HepG2 (cell line): ENCODE data around the gene WDR73. TPM values are rescaled to one million over a fixed set of nuclear protein-coding genes. Genes with fewer than 3 reads are reported as not detected.

Experiments
- IKZF1 ChIP-seq: fragments of 450-650 bp; IDR thresholded peaks from 2 replicates; pipeline ENCODE4 v1.7.1; 2016
- POLR2A ChIP-seq, 2 experiments: IDR thresholded peaks; 2 replicates each; pipeline ENCODE4 v1.6.1; 2011; ENCODE audit warnings: low read depth in 2 of 2, low read length in 2 of 2, mild to moderate bottlenecking in 1 of 2, moderate library complexity in 1 of 2; ENCODE audit not compliant: insufficient read depth in 1 of 2
- POLR2AphosphoS5 ChIP-seq: IDR thresholded peaks from 2 replicates; pipeline ENCODE4 v1.6.1; 2012; ENCODE audit warnings: low read depth, low read length
- ZNF12 ChIP-seq: sonication (generic); formaldehyde crosslinking; IDR thresholded peaks from 2 replicates; pipeline ENCODE4 v1.5.0; 2020; ENCODE audit warnings: missing genetic modification reagents
- polyA plus RNA-seq, 8 experiments: library from polyadenylated mRNA; depleted of rRNA in 3 of 8; stranded (reverse) in 7 of 8; unstranded in 1 of 8; fragments of >200 nt; fragmentation: Illumina TruSeq in 4 of 8; extraction: Trizol in 4 of 8; gene quantifications; 2 replicates each; pipeline versions ENCODE4 v1.2.1 to v1.2.3, GENCODE V29; 2011 to 2016; ENCODE audit warnings: low read depth in 4 of 8, missing spikeins in 1 of 8, mixed read lengths in 1 of 8; ENCODE audit not compliant: insufficient read depth in 1 of 8
- total RNA-seq, 5 experiments: library from RNA; depleted of rRNA; stranded (reverse); fragments of >200 nt; fragmentation: Illumina TruSeq; extraction: Trizol; gene quantifications; 2 replicates each; pipeline ENCODE4 v1.2.3, GENCODE V29; 2016; ENCODE audit warnings: low read depth in 1 of 5

Gene WDR73
- total and polyA plus RNA-seq, 2 of the 13 experiments (the other 11 are each of a cell fraction or from before 2014, with no cell fraction given), result 20.0 to 35.5 TPM

DNA sequence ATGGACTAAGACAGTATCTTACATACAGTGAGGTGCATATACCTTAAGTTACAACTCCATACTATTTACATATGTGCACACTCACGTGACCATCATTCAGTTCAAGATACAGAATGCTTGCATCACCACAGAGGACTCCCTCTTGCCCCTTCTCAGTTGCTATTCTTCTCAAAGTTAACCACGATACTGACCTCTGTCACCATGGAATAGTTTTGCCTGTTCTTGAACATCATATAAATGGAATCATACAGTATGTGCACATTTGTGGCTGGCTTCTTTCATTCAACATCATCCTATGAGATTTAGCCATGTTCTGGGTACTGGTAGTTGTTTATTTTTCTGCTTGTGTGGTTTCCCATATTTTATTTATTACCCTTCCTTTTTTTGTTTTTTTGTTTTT is 63.7 kb downstream of the WDR73 start (continued):
- TF ChIP-seq IKZF1 (no peak), POLR2AphosphoS5 (no peak), POLR2A (IDR thresholded peaks at IDR 0.05; ENCODE audit: insufficient read depth in 1 of 2, low read depth in 2 of 2, low read length in 2 of 2) (no peak), ZNF12 (CRISPR knock-in tag) (0 out of 2 replicates have a peak, but pooled peaks have one; percentile 52)
- TF ChIP-seq, all 625 proteins: peak for 1

Other genes starting within 250 kb of the WDR73 start
- 21.5 and 23.7 TPM in 2 replicates for gene ZSCAN2, start 53.3 kb downstream of the WDR73 start, total RNA-seq (2016; rRNA removed; fragmentation: Illumina TruSeq; extraction: Trizol)
- 10.9 and 11.4 TPM in 2 replicates for gene ZSCAN2, start 53.3 kb downstream of the WDR73 start, polyA plus RNA-seq (2011; rRNA removed)
- gene NMB, start 3.9 kb upstream of the WDR73 start, total RNA-seq (2016; rRNA removed; fragmentation: Illumina TruSeq; extraction: Trizol), result 15.5 and 25.4 TPM in 2 replicates
- gene NMB, start 3.9 kb upstream of the WDR73 start, polyA plus RNA-seq (2011; rRNA removed), result 10.4 and 11.4 TPM in 2 replicates
- 194 and 230 TPM in 2 replicates for gene SEC11A, start 61.9 kb upstream of the WDR73 start, total RNA-seq (2016; rRNA removed; fragmentation: Illumina TruSeq; extraction: Trizol)
- gene SEC11A, start 61.9 kb upstream of the WDR73 start, polyA plus RNA-seq (2011; rRNA removed), result 107 and 141 TPM in 2 replicates
- gene ZNF592, start 94.3 kb upstream of the WDR73 start, total RNA-seq (2016; rRNA removed; fragmentation: Illumina TruSeq; extraction: Trizol), result 8.2 and 8.6 TPM in 2 replicates
- 9.8 and 11.1 TPM in 2 replicates for gene ZNF592, start 94.3 kb upstream of the WDR73 start, polyA plus RNA-seq (2011; rRNA removed)
- gene ALPK3, start 163.1 kb upstream of the WDR73 start, total RNA-seq (2016; rRNA removed; fragmentation: Illumina TruSeq; extraction: Trizol), result 0.03 and 0.04 TPM in 2 replicates
- gene ALPK3, start 163.1 kb upstream of the WDR73 start, polyA plus RNA-seq (2011; rRNA removed), result 0.10 and 0.42 TPM in 2 replicates
- 0.31 and 0.39 TPM in 2 replicates for gene SLC28A1, start 230.4 kb upstream of the WDR73 start, total RNA-seq (2016; rRNA removed; fragmentation: Illumina TruSeq; extraction: Trizol)
- 5.8 and 8.6 TPM in 2 replicates for gene SLC28A1, start 230.4 kb upstream of the WDR73 start, polyA plus RNA-seq (2011; rRNA removed)